GM18517 (cell line): ENCODE results near the gene SCO2.

ENCODE experiments used
- ATAC-seq: cut with Tn5 transposase; IDR thresholded peaks from one replicate; pipeline ENCODE4 v1.9.1; 2021; ENCODE audit warnings: mild to moderate bottlenecking, moderate library complexity; ENCODE audit not compliant: unreplicated experiment

Gene SCO2

DNA sequence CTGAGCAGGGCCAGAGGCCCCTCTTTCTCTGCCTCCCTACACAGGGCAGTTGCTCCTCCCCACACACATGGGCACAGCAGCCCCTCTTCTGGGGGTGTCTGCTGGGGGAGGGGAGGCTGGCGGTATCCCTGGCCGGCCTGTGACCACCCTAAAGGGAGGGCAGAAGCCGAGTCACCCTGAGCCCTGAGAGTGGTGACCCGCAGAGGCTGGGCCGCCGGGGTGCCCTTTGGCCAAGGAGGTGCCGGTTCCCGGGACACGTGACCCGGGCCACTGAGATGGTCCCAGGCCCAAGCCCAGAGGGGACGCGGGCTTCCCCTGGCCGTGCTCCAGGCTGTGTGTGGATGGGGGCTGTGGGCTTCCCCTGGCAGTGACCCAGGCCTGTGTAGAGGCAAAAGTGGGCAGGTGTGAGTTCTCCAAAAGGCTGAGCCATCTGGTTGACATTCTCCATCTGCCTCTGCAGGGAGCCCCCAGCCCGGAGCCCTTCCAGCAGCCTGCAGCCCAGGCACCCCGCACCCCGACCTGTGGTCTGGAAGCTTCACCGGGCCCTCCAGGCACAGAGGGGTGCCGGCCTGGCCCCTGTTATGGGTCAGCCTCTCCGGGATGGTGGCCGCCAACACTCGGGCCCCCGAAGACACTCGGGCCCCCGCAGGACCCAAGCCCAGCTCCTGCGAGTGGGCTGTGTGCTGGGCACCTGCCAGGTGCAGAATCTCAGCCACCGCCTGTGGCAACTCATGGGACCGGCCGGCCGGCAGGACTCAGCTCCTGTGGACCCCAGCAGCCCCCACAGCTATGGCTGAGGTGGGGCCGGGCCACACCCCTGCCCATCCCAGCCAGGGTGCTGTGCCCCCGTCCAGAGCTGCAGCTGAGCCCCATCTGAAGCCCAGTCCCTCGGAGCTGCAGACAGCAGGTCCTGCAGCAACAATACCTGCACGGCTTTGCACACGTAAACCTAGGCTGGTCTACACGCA lies 43.0 kb downstream of the SCO2 start:
- no peak for ATAC-seq

DNA sequence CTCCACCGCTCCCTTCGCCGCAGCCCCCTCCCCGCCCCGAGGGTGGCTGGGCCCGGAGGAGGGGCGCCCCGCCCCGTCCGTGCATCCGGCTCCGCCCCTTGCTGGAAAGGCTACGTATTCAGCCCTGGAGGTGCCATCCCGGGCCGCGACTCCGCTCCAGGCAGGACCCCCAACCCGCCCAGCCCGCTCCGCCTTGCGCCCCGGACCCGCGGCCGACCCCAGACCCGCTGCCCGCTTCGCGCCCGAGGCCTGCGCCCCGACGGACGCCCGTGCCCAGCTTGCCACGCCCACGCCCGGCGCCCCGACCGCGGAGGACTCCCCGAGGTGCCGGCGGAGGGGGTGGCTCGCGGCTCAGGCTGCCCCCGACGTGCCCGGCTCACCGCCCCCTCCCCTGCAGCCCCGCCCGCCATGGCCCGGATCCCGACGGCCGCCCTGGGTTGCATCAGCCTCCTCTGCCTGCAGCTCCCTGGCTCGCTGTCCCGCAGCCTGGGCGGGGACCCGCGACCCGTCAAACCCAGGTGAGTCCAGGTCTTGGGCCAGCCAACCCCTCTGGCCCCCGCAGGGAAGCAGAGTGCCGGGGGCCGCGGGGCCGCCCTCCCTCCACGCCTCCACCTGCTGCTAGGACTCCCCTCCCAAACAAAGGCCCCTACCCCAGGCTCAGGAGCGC lies 43.8 kb downstream of the SCO2 start, which contains the start of gene ADM2:
Gene ADM2, plus strand, starts transcription at position 104 of the 667 bp plus-strand sequence. Its CDS starts 305 bp downstream, at position 409.
- ATAC-seq = no peak

DNA sequence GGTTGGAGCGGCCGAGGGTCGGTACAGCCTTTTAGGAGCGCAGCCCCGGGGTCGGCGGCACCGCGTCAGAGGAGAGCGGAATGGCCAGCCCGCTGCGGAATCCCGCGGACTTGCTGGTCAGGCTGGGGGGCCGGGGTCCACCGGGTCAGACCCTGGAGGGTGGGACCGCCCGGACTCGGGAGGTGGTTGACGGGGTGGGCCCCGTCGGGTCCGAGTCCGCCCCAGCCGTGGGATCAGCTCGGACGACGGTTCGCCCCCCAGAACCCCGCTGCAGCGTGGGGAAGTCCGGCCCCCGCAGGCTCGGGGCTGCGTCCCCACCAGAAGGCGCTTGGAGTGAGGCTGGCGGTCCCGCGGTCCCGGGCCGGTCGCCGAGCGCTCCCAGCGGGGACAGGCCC lies 44.4 kb downstream of the SCO2 start:
- no peak for ATAC-seq

DNA sequence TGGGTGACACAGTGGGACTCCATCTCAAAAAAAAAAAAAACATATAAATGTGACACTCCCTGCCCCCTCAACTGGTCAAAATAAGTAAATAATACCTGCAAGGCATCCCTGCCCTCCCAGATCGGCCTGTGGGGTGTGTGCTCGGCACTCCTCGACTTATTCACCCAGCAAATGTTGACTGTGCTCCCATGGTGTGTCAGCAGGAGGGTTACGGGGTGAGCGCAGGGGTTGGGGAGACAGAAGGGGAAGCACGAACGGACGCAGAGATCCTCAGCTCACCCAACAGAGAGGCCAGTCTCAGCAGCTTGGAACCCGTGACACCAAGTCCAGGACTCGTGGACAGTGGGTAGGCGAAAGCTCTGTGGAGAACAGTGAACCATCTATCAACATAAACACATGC lies 45.7 kb downstream of the SCO2 start:
- ATAC-seq = no peak

DNA sequence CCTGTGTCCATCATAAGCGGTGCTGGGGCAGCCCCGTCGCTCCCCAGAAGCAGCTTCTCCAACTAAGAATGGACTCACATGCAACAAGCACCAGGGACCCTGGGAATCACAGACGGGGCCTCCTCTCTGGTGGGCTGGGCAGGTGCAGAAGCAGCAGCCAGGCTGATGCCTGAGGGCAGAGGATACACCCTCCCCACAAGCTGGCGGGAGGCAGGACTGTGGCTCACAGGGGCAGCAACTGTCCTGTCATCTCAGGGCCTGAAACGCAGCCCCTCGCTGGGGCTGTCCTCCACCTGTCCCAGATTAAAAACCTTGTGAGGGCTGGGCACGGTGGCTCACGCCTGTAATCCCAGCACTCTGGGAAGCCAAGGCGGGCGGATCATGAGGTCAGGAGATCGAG lies 47.5 kb downstream of the SCO2 start:
- ATAC-seq = no peak

DNA sequence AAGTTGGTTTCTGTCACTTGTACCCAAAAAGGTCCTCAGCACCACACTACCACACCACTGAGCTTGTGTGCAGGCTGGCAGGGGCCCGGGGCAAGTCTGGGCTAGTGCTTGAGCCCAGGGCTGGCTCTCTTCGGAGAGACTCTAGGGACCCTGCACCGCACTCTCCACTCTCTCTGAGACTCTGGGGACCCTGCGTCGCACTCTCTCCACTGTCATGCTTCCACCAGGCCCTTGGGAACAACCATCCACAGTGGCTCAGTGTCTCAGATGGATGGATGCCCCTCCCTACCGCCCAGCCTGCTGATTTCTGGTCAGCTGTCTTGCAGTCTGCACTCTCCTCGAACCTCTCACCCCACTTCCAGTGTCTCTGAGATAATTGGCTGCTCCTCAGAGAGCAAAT lies 48.5 kb downstream of the SCO2 start:
- no peak for ATAC-seq

DNA sequence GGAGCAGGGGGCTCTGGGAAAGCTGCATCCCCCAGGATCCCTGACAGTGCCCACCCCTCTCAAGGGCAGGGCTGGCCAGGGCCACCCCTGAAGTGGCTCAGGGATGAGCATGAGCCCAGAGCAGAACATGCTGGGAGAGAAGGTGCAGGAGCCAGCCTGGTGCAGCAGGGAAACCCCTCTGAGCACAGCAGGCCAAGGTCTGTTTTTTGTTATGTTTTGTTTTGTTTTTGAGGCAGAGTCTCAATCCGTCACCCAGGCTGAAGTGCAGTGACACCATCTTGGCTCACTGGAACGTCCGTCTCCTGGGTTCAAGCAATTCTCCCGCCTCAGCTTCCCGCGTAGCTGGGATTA lies 49.8 kb downstream of the SCO2 start:
- no peak for ATAC-seq

DNA sequence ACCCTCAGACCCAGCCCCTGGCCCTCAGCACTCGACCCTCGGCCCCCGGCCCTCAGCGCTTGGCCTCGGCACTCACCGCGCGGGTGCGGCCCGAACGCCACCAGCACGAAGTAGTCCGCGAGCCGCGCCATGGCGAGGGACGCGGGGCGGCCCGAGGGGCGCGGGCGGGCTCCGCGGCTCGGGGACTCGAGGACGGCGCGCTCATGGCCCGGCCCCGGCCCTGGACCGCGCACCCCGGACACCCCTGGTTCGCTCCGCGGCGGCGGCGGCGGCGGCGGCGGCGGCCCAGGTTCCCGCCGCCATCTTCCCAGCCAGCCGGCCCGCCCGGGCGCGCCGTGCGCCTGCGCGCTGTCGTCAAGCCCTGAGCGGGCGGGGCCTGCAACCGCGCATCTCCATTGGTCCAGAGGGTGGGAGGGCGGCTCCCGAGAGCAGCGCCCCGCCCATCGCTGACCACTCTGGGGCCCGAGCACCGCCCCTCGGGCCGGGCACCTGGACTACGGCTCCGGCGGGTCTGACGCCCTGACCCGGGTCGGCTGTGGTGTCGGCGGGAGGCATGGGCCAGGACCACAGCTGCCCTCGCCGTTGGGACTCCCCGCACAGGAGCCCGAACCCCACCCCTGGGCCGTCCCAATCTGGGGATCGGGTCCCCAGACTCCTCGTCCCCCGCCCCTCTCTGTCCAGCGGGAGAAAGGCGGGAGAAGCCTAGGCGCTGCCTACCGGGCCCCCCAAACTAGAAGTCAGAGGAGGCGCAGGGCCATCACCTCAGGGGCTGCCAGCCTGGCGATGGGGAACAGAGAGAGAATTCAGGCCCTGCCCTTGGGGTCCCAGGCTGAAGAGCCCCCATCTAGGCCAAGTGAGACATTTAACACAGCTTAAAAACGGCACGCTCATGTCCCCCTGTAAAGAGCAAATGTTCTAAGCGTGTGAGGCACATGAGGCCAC lies 50.4 kb downstream of the SCO2 start, which contains the start of gene SBF1:
Gene SBF1, minus strand, starts transcription at position 326 of the 942 bp plus-strand sequence. Its CDS starts 195 bp downstream, at position 131.
- no peak for ATAC-seq

DNA sequence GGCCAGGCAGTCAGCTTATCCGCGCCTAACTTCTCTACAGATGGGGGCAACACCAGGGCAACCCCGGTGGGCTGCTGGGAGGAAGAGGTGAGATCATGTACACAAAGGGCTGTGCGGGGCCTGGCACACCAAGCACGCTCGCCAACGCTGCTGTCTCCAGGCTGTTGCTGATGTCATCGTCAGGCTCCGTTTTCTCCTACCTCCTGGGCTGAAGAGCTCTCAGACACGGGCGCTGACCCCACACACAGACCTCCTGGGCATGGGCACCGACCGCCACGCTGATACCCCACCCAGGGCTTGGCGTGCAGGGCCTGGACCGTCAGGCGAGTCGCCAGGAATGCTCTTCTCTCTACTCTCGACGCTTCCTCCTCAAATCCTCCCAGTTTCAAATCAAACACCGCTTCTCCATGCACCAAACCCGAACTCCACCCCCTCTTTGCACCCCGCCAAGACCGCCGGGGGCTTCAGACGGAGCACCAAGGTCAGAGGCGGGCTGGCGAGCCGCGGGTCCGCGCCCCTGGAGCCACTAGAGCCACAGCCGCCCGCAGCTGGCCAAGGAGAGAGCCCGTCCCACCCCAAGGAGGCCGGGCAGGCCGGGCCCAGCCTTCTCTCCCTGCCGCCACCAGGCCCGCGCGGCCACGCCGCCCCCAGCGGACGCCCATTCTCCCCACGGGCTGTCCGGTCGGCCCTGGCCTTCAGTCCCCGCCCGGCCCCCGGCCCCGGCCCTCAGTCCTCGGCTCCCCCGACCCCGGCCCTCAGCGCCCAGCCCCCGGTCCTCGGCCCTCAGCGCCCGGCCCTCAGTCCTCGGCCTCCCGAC lies 51.3 kb downstream of the SCO2 start:
- no peak for ATAC-seq
